ENCODE data around the gene GLO1. TPM values are rescaled to one million over a fixed set of nuclear protein-coding genes. Genes with fewer than 3 reads are reported as not detected.

The GLO1 gene
- total and polyA plus RNA-seq, 2 donors (not counting 1 experiment from before 2014, with no cell fraction given) = 18.5 to 31.6 TPM

DNA sequence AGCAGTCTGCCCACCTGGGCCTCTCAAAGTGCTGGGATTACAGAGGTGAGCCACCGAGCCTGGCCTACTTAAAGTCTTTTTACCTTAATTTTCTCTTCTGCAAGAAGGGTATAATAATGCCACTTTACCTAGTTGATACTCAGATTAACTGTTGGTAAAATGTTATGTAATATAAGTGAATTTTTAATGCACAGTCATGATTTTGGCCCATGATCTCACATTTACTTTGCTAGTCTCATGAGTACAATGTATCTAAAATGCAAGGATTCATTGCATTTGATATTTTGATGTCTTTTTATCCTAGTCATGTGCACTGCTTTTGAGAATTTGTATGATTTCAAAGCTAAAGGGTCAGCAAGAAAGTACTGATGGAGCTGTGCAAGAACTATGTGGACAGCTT, 25.3 kb upstream of the GLO1 start:
- no peak for TF ChIP-seq EZH2 (IDR thresholded peaks at IDR 0.05; ENCODE audit: borderline replicate concordance, insufficient read depth, low read depth, low read length, poor library complexity, severe bottlenecking)
- TF ChIP-seq, protein P1, sequence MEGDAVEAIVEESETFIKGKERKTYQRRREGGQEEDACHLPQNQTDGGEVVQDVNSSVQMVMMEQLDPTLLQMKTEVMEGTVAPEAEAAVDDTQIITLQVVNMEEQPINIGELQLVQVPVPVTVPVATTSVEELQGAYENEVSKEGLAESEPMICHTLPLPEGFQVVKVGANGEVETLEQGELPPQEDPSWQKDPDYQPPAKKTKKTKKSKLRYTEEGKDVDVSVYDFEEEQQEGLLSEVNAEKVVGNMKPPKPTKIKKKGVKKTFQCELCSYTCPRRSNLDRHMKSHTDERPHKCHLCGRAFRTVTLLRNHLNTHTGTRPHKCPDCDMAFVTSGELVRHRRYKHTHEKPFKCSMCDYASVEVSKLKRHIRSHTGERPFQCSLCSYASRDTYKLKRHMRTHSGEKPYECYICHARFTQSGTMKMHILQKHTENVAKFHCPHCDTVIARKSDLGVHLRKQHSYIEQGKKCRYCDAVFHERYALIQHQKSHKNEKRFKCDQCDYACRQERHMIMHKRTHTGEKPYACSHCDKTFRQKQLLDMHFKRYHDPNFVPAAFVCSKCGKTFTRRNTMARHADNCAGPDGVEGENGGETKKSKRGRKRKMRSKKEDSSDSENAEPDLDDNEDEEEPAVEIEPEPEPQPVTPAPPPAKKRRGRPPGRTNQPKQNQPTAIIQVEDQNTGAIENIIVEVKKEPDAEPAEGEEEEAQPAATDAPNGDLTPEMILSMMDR (IDR thresholded peaks at IDR 0.05) = no peak
- H3K27me3 Mint-ChIP-seq = peaks cover 5% of the 10 kb centered on the region
- DNase-seq = no peak
- Histone ChIP-seq H4K20me1 (ENCODE audit: control insufficient read depth, insufficient read depth, low read length, poor library complexity, severe bottlenecking) (no peaks in the 10 kb centered on the region), H3K4me1 (ENCODE audit: control insufficient read depth in 2 of 2, insufficient read depth in 2 of 2, low read length in 2 of 2) (no peaks in the 10 kb centered on the region), H3K4me2 (replicated peaks; ENCODE audit: low read depth, low read length, poor library complexity, severe bottlenecking) (no peak overlapping the region), H3K27me3 (replicated peaks in 1 of 4; ENCODE audit: control extremely low read depth in 1 of 4, control insufficient read depth in 3 of 4, insufficient read depth in 4 of 4, low read length in 3 of 4) (no peaks in the 10 kb centered on the region), H3K27ac (ENCODE audit: low read length in 2 of 2) (no peak overlapping the region), H3K79me2 (ENCODE audit: control insufficient read depth, insufficient read depth, low read length) (no peaks in the 10 kb centered on the region), H3K4me3 (ENCODE audit: control extremely low read depth in 1 of 5, extremely low read depth in 1 of 5, insufficient read depth in 1 of 5, low read depth in 2 of 5, low read length in 4 of 5) (no peak overlapping the region), H3K36me3 (replicated peaks in 1 of 2; ENCODE audit: control extremely low read depth in 1 of 2, control insufficient read depth in 1 of 2, extremely low read depth in 1 of 2, insufficient read depth in 2 of 2, low read length in 1 of 2) (no peaks in the 10 kb centered on the region), H3K9me3 (ENCODE audit: control extremely low read depth in 1 of 3, control insufficient read depth in 2 of 3, insufficient read depth in 1 of 3, low read length in 2 of 3) (no peaks in the 10 kb centered on the region), H3K9ac (ENCODE audit: low read length) (no peak overlapping the region), H2AFZ (ENCODE audit: insufficient read depth, low read depth, low read length, poor library complexity, severe bottlenecking) (no peak overlapping the region)
- no peak for ATAC-seq (ENCODE audit: low read depth)
- H3K4me3 Mint-ChIP-seq = no peak overlapping the region
- ChIA-PET POLR2A (no interaction called here), CTCF (no interaction called here)
- H3K4me1 Mint-ChIP-seq = no peaks in the 10 kb centered on the region
- intact Hi-C loops (cut with micrococcal nuclease) = no loop called here
- no CpG with 5 or more reads among the region's 1 CpG for WGBS (ENCODE audit: insufficient coverage)
- H3K9me3 Mint-ChIP-seq (ENCODE audit: insufficient read depth) = no peaks in the 10 kb centered on the region
- H3K27ac Mint-ChIP-seq = no peak overlapping the region

DNA sequence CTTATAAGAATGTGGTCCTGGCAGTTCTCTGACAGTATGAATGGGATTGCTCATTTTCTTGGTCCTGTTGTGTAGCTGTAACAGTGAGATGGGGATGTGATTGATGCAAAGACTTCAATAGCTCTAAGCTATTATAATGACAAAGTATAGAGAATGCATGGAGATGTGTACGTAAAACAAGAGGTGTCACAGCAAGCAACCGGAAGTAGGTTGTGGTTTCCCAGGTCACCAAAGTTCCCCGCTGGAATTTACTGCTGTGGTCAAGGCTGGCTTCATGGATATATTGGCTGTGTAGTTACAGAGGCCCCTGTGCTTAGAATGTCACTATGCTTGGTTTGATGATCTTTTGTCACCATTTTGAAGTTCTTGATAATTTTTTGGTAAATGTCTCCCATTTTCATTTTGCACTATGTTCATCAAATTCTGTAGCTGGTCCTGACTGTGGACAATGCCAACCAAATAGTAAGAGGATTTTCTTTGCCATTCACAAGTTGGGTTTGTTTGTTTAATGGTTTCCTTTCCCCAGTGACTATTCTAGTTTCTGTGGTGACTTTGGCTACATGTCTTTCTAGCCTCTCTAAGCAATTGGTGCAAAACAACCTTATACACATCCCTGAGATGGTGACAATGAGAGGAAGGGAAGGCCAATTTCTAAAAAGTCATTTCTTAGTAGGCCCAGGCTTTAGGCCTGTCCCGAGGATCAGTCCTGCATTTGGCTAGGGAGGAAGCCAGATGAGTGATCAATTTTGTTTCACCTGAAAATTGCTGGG, 22.7 kb upstream of the GLO1 start:
- Histone ChIP-seq H3K36me3 (replicated peaks in 1 of 2; ENCODE audit: control extremely low read depth in 1 of 2, control insufficient read depth in 1 of 2, extremely low read depth in 1 of 2, insufficient read depth in 2 of 2, low read length in 1 of 2) (no peaks in the 10 kb centered on the region), H3K9me3 (ENCODE audit: control extremely low read depth in 1 of 3, control insufficient read depth in 2 of 3, insufficient read depth in 1 of 3, low read length in 2 of 3) (no peaks in the 10 kb centered on the region), H3K4me1 (ENCODE audit: control insufficient read depth in 2 of 2, insufficient read depth in 2 of 2, low read length in 2 of 2) (no peaks in the 10 kb centered on the region), H3K79me2 (ENCODE audit: control insufficient read depth, insufficient read depth, low read length) (no peaks in the 10 kb centered on the region), H3K4me3 (ENCODE audit: control extremely low read depth in 1 of 5, extremely low read depth in 1 of 5, insufficient read depth in 1 of 5, low read depth in 2 of 5, low read length in 4 of 5) (no peak overlapping the region), H4K20me1 (ENCODE audit: control insufficient read depth, insufficient read depth, low read length, poor library complexity, severe bottlenecking) (no peaks in the 10 kb centered on the region), H3K4me2 (replicated peaks; ENCODE audit: low read depth, low read length, poor library complexity, severe bottlenecking) (no peak overlapping the region), H3K9ac (ENCODE audit: low read length) (no peak overlapping the region), H3K27ac (ENCODE audit: low read length in 2 of 2) (no peak overlapping the region), H2AFZ (ENCODE audit: insufficient read depth, low read depth, low read length, poor library complexity, severe bottlenecking) (no peak overlapping the region), H3K27me3 (replicated peaks in 1 of 4; ENCODE audit: control extremely low read depth in 1 of 4, control insufficient read depth in 3 of 4, insufficient read depth in 4 of 4, low read length in 3 of 4) (no peaks in the 10 kb centered on the region)
- H3K27ac Mint-ChIP-seq = no peak overlapping the region
- ATAC-seq (ENCODE audit: low read depth) = no peak
- CTCF ChIA-PET = no interaction called here
- H3K9me3 Mint-ChIP-seq (ENCODE audit: insufficient read depth) = no peaks in the 10 kb centered on the region
- POLR2A ChIA-PET = no interaction called here
- no peak overlapping the region for H3K4me3 Mint-ChIP-seq
- no peak for DNase-seq
- H3K27me3 Mint-ChIP-seq = peaks cover 14% of the 10 kb centered on the region
- 68% methylated on average over 4 of the region's 4 CpGs for WGBS (ENCODE audit: insufficient coverage)
- intact Hi-C loops (cut with micrococcal nuclease) = no loop called here
- no peaks in the 10 kb centered on the region for H3K4me1 Mint-ChIP-seq
- TF ChIP-seq EZH2 (IDR thresholded peaks at IDR 0.05; ENCODE audit: borderline replicate concordance, insufficient read depth, low read depth, low read length, poor library complexity, severe bottlenecking) = no peak
- TF ChIP-seq, protein P1 (IDR thresholded peaks at IDR 0.05) = no peak

Data from B cell (primary cell).